Aorta (tissue), 5 donors: Measurements from ENCODE around the gene BRCC3. TPM values are rescaled to one million over a fixed set of nuclear protein-coding genes. Genes with fewer than 3 reads are reported as not detected.

Experiments used
- ATAC-seq: fragments of 200-7000 bp; cut with Tn5 transposase; one replicate; pipeline ENCODE4 v1.9.1; 2022; ENCODE audit warnings: moderate library complexity; ENCODE audit not compliant: low FRiP score
- DNase-seq, 2 donors: peaks; one replicate each; pipeline ENCODE4 v3.0.0-alpha.2; 2020
- H3K27ac ChIP-seq, 2 donors: one replicate each; pipeline ENCODE4 v1.5.1; 2013; ENCODE audit warnings: low read length in 2 of 2, mild to moderate bottlenecking in 2 of 2, moderate library complexity in 2 of 2, control low read depth in 1 of 2, inconsistent platforms in 1 of 2, low read depth in 1 of 2
- H3K27me3 ChIP-seq, 2 donors: one replicate each; pipeline ENCODE4 v1.6.1; 2013; ENCODE audit warnings: control low read depth in 1 of 2, low read length in 1 of 2, mild to moderate bottlenecking in 1 of 2, moderate library complexity in 1 of 2; ENCODE audit not compliant: insufficient read depth in 2 of 2, control insufficient read depth in 1 of 2
- H3K36me3 ChIP-seq, 2 donors: one replicate each; pipeline ENCODE4 v1.6.1; 2013; ENCODE audit warnings: control low read depth in 1 of 2, low read length in 1 of 2, mild to moderate bottlenecking in 1 of 2; ENCODE audit not compliant: insufficient read depth in 2 of 2, control insufficient read depth in 1 of 2
- H3K4me1 ChIP-seq, 2 donors: one replicate each; pipeline ENCODE4 v1.6.1; 2013; ENCODE audit warnings: low read length in 2 of 2, control low read depth in 1 of 2, mild to moderate bottlenecking in 1 of 2, moderate library complexity in 1 of 2; ENCODE audit not compliant: insufficient read depth in 2 of 2, control insufficient read depth in 1 of 2
- H3K4me3 ChIP-seq, 2 donors: one replicate each; pipeline ENCODE4 v1.5.1; 2013; ENCODE audit warnings: low read length in 2 of 2, control low read depth in 1 of 2, mild to moderate bottlenecking in 1 of 2
- H3K9me3 ChIP-seq: one replicate; pipeline ENCODE4 v1.6.1; 2013; ENCODE audit warnings: mild to moderate bottlenecking, low read length; ENCODE audit not compliant: control insufficient read depth
- WGBS, 2 donors: extraction: QIAGEN DNeasy Blood & Tissue Kit; methylation state at CpG; one replicate each; pipeline ENCODE4 v1.1.7; 2013; 5-methylcytosine and 5-hydroxymethylcytosine counted together
- intact Hi-C, 2 donors: fragments of 100-400 bp; cut with DNase I; formaldehyde crosslinking; loops; one replicate each; pipeline versions ENCODE4 v1.14.2 to v1.15.0; 2022
- polyA plus RNA-seq, 2 donors: library from polyadenylated mRNA; stranded (reverse); fragments of 200-250 nt; gene quantifications; one replicate each; pipeline ENCODE4 v1.2.3, GENCODE V29; 2013
- total RNA-seq, 2 donors: library from RNA; stranded (reverse); fragmentation: NEBNext Ultra II Directional; extraction: Animal tissue kit (Norgen Biotek cat#: 25700); gene quantifications; one replicate each; pipeline ENCODE4 v1.2.1, GENCODE V29; 2021
- donor health status: healthy with polysubstance abuse.
- donor health status: Bipolar disorder and iron deficiency.
- donor health status: DM: no; HTN: no; CAD: no.
- donor health status: DM: no; HTN: no; CAD: no.
- donor health status: DM: yes; HTN: yes; CAD: no.

BRCC3 gene
- total and polyA plus RNA-seq, 4 donors, result 10.9 to 15.5 (median 14.8) TPM

DNA sequence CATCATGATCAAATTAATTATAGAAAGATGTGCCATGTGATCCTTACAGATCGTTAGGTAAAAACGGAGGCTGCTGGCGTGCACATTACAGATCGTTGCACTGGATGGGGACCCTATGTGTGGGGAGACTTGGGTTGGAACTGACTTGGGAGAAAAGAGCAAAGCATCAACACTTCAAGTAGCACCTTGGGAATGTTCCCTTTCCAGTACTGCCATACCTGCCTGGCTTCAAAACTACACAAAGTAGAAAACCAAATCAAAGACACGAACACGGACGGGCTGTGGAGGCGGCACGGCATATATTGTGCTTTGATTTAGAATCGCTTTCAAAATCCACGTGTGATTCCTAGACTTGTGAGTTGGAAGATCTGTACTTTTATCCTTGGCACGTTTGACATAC, 1.3 kb upstream of the BRCC3 start:
- intact Hi-C loops, result no loop called here
- Histone ChIP-seq H3K27ac (no peak overlapping the region), H3K9me3 (no peaks in the 10 kb centered on the region), H3K4me1 (no peaks in the 10 kb centered on the region), H3K4me3 (peak overlapping the region; percentile 33 to 79), H3K27me3 (no peaks in the 10 kb centered on the region), H3K36me3 (peaks cover 0 to 3% of the 10 kb centered on the region in 2 donors)
- DNase-seq, result no peak
- WGBS, 2 donors, result 1 to 36% methylated on average over 12 of the region's 12 CpGs
- no peak for ATAC-seq

DNA sequence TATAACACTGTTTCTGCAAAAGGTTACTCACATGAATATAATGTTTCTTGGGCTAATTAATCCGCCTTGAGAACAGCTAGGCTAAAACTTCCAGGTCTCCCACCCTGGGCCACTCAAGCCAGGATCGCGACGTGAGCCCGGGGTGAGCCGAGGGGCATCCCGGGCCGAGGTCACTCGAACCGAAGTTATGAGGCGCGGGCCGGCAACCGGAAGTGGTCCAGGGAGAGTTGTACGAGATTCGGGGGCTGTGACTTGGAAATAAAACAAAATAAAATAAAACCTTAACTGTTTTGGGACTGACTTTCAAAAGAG, 689 bp upstream of the BRCC3 start:
- peak; percentile 35 for ATAC-seq
- Histone ChIP-seq H3K36me3 (peaks cover 0 to 3% of the 10 kb centered on the region in 2 donors), H3K4me3 (peak overlapping the region; percentile 33 to 79), H3K27me3 (no peaks in the 10 kb centered on the region), H3K4me1 (no peaks in the 10 kb centered on the region), H3K9me3 (no peaks in the 10 kb centered on the region), H3K27ac (peak overlapping the region in 1 of 2 donors; percentile 90)
- DNase-seq, result peak in 1 of 2 donors; percentile 77
- intact Hi-C loops, result no loop called here
- WGBS, 2 donors, result 0 to 40% methylated on average over 16 of the region's 16 CpGs

DNA sequence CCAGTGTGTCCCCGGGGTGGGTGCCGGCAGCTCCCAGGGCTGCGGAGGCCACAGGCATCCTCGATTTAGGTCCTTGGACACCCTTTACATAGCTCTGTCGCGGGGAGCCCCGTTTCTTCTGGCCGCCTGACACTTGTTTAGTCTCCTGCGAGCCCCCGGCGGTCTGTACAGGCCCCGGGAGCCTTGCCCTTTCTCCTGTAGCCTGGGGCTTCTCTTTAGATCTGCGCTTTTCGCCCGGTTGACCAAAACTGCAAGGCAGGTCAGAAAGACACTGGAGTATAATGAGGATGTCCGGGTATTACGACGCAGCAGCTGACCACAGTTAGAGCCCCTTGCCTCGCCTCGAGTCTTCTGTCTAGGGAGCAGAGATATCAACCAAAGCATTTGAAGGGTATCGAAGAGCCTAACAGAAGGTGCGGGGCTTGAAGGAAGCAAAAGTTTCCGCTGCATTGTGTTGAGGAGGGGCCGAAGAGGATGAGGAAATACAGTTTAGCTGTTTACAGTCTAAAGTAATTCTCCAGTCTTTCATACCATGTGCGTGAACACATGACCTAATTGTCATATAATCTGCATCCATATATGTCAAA, 479 bp downstream of the BRCC3 start:
- DNase-seq (no peak), ATAC-seq (no peak)
- no peaks in the 10 kb centered on the region for H3K9me3 ChIP-seq
- intact Hi-C loops, result no loop called here
- H3K36me3 ChIP-seq, result peaks cover 0 to 3% of the 10 kb centered on the region in 2 donors
- H3K27ac ChIP-seq, result peak overlapping the region; percentile 20 to 41
- peak overlapping the region; percentile 42 to 63 for H3K4me3 ChIP-seq
- H3K27me3 ChIP-seq, result no peaks in the 10 kb centered on the region
- no peaks in the 10 kb centered on the region for H3K4me1 ChIP-seq
- 1 to 29% methylated on average over 25 of the region's 25 CpGs for WGBS, 2 donors

DNA sequence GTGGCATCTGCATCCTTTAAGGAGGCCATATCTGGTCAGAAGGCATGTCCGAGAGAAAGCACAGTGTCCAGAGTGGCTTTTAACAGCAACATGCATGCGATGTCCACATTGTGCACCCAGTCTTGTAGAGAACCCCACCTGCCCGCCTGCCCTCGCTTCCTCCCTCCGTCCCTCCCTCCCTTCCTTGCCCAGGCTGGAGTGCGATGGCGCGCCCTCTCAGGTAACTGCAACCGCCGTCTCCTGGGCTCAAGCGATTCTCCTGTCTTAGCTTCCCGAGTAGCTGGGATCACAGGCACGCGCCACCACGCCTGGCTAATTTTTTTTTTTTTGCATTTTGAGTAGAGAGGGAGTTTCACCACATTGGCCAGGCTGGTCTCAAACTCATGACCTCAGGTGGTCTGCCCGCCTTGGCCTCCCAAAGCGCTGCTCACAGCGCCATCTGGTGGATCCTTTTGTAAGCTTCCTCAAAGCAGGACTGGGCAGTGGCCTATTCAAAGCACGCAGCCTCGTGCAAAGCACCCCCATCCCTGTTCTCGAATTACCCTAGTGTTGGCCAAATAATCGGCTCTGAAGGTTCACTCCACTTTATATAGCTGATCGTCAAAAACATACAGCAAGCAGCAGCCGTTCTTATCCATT, 15.0 kb downstream of the BRCC3 start:
- Histone ChIP-seq H3K27ac (no peak overlapping the region), H3K36me3 (peaks cover 0 to 2% of the 10 kb centered on the region in 2 donors), H3K9me3 (no peaks in the 10 kb centered on the region), H3K4me3 (no peak overlapping the region), H3K27me3 (no peaks in the 10 kb centered on the region), H3K4me1 (no peaks in the 10 kb centered on the region)
- WGBS, 2 donors, result 64 to 80% methylated on average over 19 to 24 of the region's 24 CpGs
- intact Hi-C loops, result loop anchor here in 1 of 2 donors (10.0 kb wide), 1 partner anchor 102 kb away; no protein-coding TSS in a partner anchor
- ATAC-seq, result no peak
- DNase-seq, result no peak

DNA sequence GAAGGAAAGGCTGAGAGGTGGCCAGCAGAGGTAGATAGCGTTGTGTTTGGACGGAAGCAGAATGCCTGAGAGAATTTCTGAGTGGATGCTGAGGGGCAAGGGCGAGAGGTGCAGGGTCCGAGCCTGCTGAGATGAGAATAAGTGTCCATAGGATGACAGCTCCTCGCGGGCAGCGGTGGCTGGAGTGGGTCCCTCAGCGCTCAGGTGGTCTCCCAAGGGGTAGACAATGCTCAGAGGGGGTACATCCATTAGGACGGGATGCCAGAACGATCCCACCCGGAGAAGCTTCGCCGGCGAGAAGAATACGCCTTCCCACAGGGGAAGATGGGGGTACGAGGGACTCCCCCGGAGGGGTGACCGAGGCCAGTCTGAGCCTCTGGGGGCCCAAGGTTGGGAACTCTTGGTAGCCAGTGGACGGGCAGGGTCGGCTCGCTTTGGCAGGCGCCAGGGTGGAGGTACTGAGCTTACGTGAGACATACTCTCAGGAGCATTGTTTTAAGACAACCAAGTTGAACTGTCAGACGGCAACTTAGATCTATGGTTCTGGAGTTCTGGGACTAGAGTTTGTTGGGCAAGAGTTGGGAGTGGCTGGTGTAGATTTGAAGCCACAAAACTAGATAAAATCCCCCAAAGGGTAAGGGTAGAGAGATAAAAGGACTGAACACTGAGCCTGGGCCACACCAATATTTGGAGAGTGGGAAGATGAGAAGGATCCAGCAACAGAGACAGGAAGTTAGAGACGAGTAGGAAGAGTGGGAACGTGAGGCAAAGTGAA, 15.8 kb downstream of the BRCC3 start:
- WGBS, 2 donors, result 87 to 97% methylated on average over 26 of the region's 26 CpGs
- no peaks in the 10 kb centered on the region for H3K9me3 ChIP-seq
- H3K36me3 ChIP-seq, result peaks cover 0 to 2% of the 10 kb centered on the region in 2 donors
- H3K4me1 ChIP-seq, result no peaks in the 10 kb centered on the region
- H3K27me3 ChIP-seq, result no peaks in the 10 kb centered on the region
- no peak overlapping the region for H3K27ac ChIP-seq
- ATAC-seq, result no peak
- intact Hi-C loops, result loop anchor here in 1 of 2 donors (10.0 kb wide), 1 partner anchor 102 kb away; no protein-coding TSS in a partner anchor
- no peak for DNase-seq
- no peak overlapping the region for H3K4me3 ChIP-seq

DNA sequence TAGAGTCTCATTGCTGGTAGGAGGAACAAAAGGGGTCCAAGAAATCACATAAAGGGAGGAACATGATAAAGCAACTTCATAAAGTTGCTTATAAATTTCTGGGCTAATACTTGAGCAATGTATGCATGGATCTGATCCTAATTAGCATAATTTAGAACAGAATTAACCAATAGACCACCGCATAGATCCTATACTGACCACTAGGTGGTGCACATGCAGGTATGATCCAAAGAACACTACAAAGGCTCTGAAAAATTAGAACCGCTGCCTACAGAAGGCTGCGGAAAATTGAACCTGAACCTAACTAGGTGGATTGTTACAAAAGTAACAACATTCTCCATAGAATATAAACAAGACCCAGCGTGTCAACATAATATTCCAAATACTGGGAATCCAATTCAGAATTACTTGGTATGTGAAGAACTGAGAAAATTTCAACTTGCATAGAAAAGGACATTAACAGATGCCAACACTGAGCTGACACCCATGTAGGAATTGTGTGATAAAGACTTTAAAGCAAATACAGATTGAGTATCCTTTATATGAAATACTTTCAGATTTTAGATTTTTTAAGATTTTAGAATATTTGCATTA, 23.3 kb downstream of the BRCC3 start:
- ATAC-seq, result no peak
- intact Hi-C loops, result no loop called here
- Histone ChIP-seq H3K27me3 (no peaks in the 10 kb centered on the region), H3K4me1 (no peaks in the 10 kb centered on the region), H3K4me3 (no peak overlapping the region), H3K27ac (no peak overlapping the region), H3K9me3 (no peaks in the 10 kb centered on the region), H3K36me3 (no peaks in the 10 kb centered on the region)
- 32 to 33% methylated on average over 4 of the region's 4 CpGs for WGBS, 2 donors
- DNase-seq, result no peak

DNA sequence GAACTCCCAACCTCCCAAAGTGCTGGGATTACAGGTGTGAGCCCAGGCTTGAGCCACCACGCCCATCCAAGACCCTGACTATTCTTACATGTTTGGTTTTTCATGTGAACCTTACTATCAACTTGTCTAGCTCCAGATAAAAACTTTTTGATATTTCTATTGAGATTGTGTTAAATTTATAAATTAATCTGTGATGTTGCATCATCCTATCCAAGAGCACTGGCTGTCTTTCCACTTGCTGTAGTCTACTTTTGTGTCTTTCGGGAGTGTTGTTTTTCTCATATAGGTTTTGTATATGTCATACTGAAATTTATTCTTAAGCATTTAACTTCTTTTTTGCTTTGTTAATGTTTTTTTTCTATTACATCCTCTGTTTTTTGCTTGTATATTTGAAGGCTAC, 34.6 kb downstream of the BRCC3 start:
- H3K27me3 ChIP-seq, result no peaks in the 10 kb centered on the region
- intact Hi-C loops, result no loop called here

DNA sequence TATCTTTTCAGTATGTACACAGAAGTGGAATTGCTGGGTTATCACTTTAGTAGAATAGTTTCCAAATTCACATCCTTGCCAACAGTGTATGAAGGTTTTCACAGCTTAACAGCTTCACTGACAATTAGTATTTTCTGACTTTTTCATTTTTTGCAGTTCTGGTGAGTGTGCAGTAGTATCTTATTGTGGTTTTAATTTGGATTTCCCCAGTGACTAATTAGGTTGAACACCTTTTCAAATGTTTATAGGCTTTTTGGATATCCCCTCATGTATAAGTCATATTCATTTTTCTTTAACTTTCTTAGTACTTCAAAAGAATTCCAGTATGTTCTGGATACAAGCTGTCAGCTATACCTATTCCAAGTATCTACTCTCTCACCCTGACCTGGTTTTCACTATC, 37.1 kb downstream of the BRCC3 start:
- no peak for ATAC-seq
- Histone ChIP-seq H3K9me3 (no peaks in the 10 kb centered on the region), H3K4me3 (no peak overlapping the region), H3K4me1 (no peaks in the 10 kb centered on the region), H3K27ac (no peak overlapping the region), H3K36me3 (no peaks in the 10 kb centered on the region), H3K27me3 (no peaks in the 10 kb centered on the region)
- no peak for DNase-seq
- intact Hi-C loops, result no loop called here

More for the DNA sequence above, 34.6 kb downstream of the BRCC3 start:
- DNase-seq (no peak), ATAC-seq (no peak)
- no peak overlapping the region for H3K27ac ChIP-seq
- no peaks in the 10 kb centered on the region for H3K9me3 ChIP-seq
- H3K36me3 ChIP-seq, result no peaks in the 10 kb centered on the region
- WGBS, 2 donors, result 75 to 99% methylated on average over 2 of the region's 2 CpGs
- H3K4me1 ChIP-seq, result no peaks in the 10 kb centered on the region
- H3K4me3 ChIP-seq, result no peak overlapping the region
